C1 segment of cervical spinal cord (tissue), 14 donors: ENCODE results near the gene ZNF785.
A peak's percentile ranks its signal among the peaks of the same experiment; 100 is the strongest.
"Not testable (repeated sequence)": the region's sequence is repeated elsewhere in the genome, so short reads cannot be mapped to it uniquely, and the experiment has no call there.

Experiments used
- DNase-seq, 14 donors: peaks; one replicate each; lab custom pipeline; 2025; lab: John Stamatoyannopoulos, UW

Gene ZNF785

GRCh38 chr16:30539986-30540526 lies 45.4 kb downstream of the ZNF785 start:
- DNase-seq, result not testable (repeated sequence)

DNA sequence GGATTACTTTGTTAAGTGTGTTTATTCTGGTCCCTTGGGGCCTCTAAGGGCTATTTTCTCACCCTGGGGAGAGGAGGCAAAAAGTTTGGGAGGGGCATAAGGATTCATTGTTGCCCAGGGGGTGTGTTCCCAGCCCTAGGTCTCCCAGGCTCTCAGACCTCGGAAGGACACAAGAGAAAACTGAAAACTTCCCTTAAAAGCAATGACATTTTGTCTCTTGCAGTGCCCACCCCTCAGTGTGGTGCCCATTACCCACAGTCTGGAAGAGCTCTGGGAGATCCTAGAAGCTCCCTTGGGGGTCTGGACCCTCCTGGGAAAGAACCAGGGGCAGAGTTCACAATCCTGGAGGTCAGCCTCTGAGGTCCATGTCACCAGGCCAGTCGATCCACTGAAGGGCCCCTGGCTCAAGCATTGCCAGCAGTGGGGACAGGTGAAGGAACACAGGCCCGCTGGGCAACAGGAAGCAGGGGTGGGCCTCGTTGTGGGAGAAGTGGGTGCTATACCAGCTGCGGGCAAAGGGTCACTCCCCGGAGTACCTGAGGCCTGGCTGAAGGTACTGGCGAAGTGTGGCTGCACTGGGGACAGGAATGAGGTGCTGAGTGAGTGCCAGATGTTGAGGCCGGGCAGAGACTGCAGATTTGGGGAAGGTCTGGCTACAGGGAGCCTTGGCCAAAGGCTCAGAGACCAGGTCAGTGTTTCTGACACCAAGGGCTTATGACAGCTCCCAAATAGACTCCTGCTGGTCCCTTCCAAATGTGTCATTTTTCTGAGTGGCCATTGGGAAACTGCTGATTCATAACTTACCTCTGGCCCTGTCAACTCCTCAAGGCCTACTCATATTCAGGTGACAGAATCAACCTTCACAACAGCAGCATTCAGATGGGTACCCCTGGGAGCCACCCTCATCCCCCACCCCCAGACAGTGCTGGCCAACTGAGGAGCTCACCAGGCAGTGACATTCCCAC lies 46.2 kb downstream of the ZNF785 start:
- no peak for DNase-seq

GRCh38 chr16:30536391-30537024 lies 49.0 kb downstream of the ZNF785 start:
- not testable (repeated sequence) for DNase-seq

- DNase-seq, result peak in 8 of 14 donors; percentile 24 to 64 (median 41)
Measured at GRCh38 chr16:30535777-30536190, 49.7 kb downstream of the ZNF785 start.

GRCh38 chr16:30535106-30535776 lies 50.3 kb downstream of the ZNF785 start:
- DNase-seq, result peak in 1 of 14 donors; percentile 50

GRCh38 chr16:30534368-30535105 lies 51.0 kb downstream of the ZNF785 start, which contains the start of gene ZNF747:
ZNF747 (minus strand) TSS chr16:30534858; CDS start chr16:30534679, 179 bp downstream.
- peak; percentile 38 to 96 (median 92) for DNase-seq

- DNase-seq, result no peak
Measured at GRCh38 chr16:30533748-30534367, 51.6 kb downstream of the ZNF785 start.

- DNase-seq, result no peak
Measured at GRCh38 chr16:30533146-30533522, 52.4 kb downstream of the ZNF785 start.

DNA sequence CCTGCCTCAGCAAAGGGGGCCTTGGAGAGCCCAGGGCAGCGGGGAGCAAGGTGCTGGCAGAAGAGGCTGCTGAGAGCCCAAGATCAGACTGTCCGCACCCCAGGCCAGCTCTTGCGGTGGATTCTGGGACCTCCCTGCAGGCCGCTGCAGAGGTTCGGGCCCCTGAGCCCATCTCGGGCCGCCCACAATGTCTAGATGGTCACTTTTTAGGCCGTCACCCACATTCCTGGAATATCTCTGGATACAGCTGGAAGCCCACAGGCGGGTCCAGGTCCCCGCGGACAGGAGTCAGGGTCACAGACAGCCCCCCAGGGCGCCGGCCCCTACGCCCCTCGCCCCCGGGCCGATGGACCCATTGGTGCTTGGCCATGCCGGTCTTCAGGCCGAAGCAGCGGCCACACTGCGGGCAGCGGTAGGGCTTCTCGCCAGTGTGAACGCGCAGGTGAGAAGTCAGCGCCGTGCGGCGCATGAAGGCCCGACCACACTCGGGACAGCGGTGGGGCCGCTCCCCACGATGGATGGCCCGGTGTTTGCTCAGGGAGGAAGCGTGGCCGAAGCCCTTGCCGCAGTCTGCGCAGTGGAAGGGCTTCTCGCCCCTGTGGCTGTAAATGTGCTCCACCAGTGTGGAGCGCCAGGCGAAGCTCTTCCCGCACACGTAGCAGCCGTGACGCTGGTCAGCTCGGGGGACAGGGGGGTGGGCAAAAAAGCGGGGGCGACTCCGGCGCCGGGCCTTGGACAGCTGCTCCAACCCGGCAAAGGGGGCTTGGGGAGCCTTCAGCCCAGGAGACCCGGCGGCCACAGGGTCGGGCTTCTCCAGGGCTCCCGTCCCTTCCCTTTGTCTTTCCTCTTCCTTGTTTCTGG lies 53.0 kb downstream of the ZNF785 start:
- no peak for DNase-seq
